GOT3 (cell line): Measurements from ENCODE around the gene GTF2A2.
A peak's percentile ranks its signal among the peaks of the same experiment; 100 is the strongest.
"Not testable (repeated sequence)": the region's sequence is repeated elsewhere in the genome, so short reads cannot be mapped to it uniquely, and the experiment has no call there.

ENCODE experiments used
- DNase-seq: peaks from one replicate; lab custom pipeline; 2025; ENCODE audit warnings: mixed read lengths; lab: John Stamatoyannopoulos, UW

GTF2A2 gene

GRCh38 chr15:59674361-59674877 lies 17.1 kb upstream of the GTF2A2 start:
- no peak for DNase-seq

GRCh38 chr15:59668556-59668955 lies 11.2 kb upstream of the GTF2A2 start:
- DNase-seq = no peak

GRCh38 chr15:59662260-59662659 lies 4.9 kb upstream of the GTF2A2 start:
- DNase-seq = no peak

GRCh38 chr15:59659366-59659765 lies 2.1 kb upstream of the GTF2A2 start:
- no peak for DNase-seq

- DNase-seq = no peak
Observed at GRCh38 chr15:59657635-59658125, 365 bp upstream of the GTF2A2 start.

- DNase-seq = no peak
Observed at GRCh38 chr15:59654046-59654445, 3.3 kb downstream of the GTF2A2 start.

- DNase-seq = no peak
Observed at GRCh38 chr15:59649603-59650002, 7.7 kb downstream of the GTF2A2 start.

- no peak for DNase-seq
Observed at GRCh38 chr15:59647085-59647484, 10.2 kb downstream of the GTF2A2 start.

GRCh38 chr15:59646277-59646676 lies 11.0 kb downstream of the GTF2A2 start:
- no peak for DNase-seq

GRCh38 chr15:59645812-59646211 lies 11.5 kb downstream of the GTF2A2 start:
- DNase-seq = not testable (repeated sequence)

- DNase-seq = no peak
Observed at GRCh38 chr15:59644756-59645155, 12.6 kb downstream of the GTF2A2 start.

- no peak for DNase-seq
Observed at GRCh38 chr15:59642351-59642750, 15.0 kb downstream of the GTF2A2 start.

GRCh38 chr15:59637507-59637906 lies 19.8 kb downstream of the GTF2A2 start:
- DNase-seq = not testable (repeated sequence)

- no peak for DNase-seq
Observed at GRCh38 chr15:59636184-59636583, 21.1 kb downstream of the GTF2A2 start.

- no peak for DNase-seq
Observed at GRCh38 chr15:59632714-59633113, 24.6 kb downstream of the GTF2A2 start.

- DNase-seq = peak; percentile 8
Observed at GRCh38 chr15:59622289-59622688, 35.0 kb downstream of the GTF2A2 start.

- no peak for DNase-seq
Observed at GRCh38 chr15:59618406-59618805, 38.9 kb downstream of the GTF2A2 start.

GRCh38 chr15:59616379-59616778 lies 40.9 kb downstream of the GTF2A2 start:
- no peak for DNase-seq

GRCh38 chr15:59615661-59616060 lies 41.7 kb downstream of the GTF2A2 start:
- DNase-seq = no peak

- DNase-seq = no peak
Observed at GRCh38 chr15:59614153-59614552, 43.2 kb downstream of the GTF2A2 start.

- no peak for DNase-seq
Observed at GRCh38 chr15:59611276-59612260, 45.7 kb downstream of the GTF2A2 start, which contains the start of gene GCNT3. Gene GCNT3 (plus strand): TSS chr15:59611783. CDS start chr15:59618239, 6,456 bp downstream.

- DNase-seq = no peak
Observed at GRCh38 chr15:59609730-59610712, 47.3 kb downstream of the GTF2A2 start.
